ENCODE measurements around the gene WDR3.
A peak's percentile ranks its signal among the peaks of the same experiment; 100 is the strongest.
"Not testable (repeated sequence)": the region's sequence is repeated elsewhere in the genome, so short reads cannot be mapped to it uniquely, and the experiment has no call there.

The WDR3 gene

DNA sequence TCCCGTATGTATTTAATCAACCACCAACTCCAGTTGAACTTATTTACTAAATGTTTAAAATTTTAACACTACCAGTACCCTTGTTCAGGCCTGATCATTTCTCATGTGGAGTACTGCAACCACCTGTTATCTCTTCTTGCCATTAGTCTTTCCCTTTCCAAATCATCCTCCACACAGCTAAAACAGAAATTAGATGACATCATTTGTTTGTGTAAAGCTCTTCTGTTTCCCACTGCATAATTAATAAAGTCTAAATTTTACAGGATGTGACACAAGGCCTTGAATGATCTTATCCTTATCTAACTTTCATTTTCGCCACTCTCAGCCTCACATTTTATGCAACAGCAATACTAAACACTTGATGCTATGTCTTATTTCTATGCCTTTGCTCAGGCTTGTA, 24.5 kb upstream of the WDR3 start:
- Histone ChIP-seq H3K4me3 (ENCODE audit: low read length) (no peak overlapping the region), H3K27me3 (replicated peaks; ENCODE audit: control insufficient read depth, insufficient read depth, low read length) (no peaks in the 10 kb centered on the region), H3K9ac (ENCODE audit: low read length) (no peak overlapping the region), H3K4me1 (ENCODE audit: control insufficient read depth, insufficient read depth, low read length) (no peaks in the 10 kb centered on the region), H3K9me3 (ENCODE audit: control insufficient read depth, low read length) (no peaks in the 10 kb centered on the region), H3K36me3 (ENCODE audit: control insufficient read depth, insufficient read depth, low read length, severe bottlenecking) (peaks cover 82% of the 10 kb centered on the region)
- no peak for DNase-seq (ENCODE audit: low read depth)

DNA sequence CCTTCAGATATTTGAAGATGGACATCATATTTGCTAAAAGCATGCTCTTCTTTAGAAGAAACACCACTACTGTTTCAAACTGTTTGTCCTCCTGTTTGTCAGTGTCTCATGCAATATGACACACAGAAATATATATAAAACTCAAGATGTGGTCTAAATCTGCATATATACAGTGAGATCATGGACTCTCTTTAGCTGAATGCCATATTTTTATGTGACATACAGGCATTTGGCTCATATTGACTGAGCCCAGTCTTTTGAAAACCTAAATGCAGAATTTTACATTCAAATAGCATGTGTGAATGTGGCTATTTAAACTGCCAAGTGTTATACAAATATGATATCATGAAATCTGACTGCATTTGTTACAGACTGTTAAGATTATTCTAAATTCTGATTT, 18.5 kb upstream of the WDR3 start:
- Histone ChIP-seq H3K27me3 (replicated peaks; ENCODE audit: control insufficient read depth, insufficient read depth, low read length) (no peaks in the 10 kb centered on the region), H3K9me3 (ENCODE audit: control insufficient read depth, low read length) (no peaks in the 10 kb centered on the region), H3K4me1 (ENCODE audit: control insufficient read depth, insufficient read depth, low read length) (no peaks in the 10 kb centered on the region), H3K4me3 (ENCODE audit: low read length) (no peak overlapping the region), H3K36me3 (ENCODE audit: control insufficient read depth, insufficient read depth, low read length, severe bottlenecking) (peaks cover 87% of the 10 kb centered on the region), H3K9ac (ENCODE audit: low read length) (no peak overlapping the region)
- no peak for DNase-seq (ENCODE audit: low read depth)

DNA sequence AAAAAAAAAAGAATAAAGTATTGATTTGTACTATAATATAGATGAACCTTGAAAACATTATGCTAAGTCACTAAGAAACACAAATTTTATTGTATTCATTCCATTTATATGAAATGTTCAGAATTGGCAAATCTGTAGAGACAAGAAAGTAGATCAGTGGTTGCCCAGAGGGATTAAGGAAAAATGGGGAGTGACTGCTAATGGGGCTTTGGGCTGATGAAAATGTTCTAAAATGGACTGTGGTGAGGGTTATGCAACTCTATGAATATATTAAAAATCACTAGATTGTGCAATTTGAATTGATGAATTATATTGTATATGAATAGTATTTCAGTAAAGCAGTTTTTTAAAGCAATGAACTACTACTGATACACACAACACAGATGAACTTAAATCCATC, 10.2 kb upstream of the WDR3 start:
- Histone ChIP-seq H3K9ac (ENCODE audit: low read length) (no peak overlapping the region), H3K36me3 (ENCODE audit: control insufficient read depth, insufficient read depth, low read length, severe bottlenecking) (peaks cover 53% of the 10 kb centered on the region), H3K9me3 (ENCODE audit: control insufficient read depth, low read length) (no peaks in the 10 kb centered on the region), H3K4me3 (ENCODE audit: low read length) (no peak overlapping the region), H3K27me3 (replicated peaks; ENCODE audit: control insufficient read depth, insufficient read depth, low read length) (no peaks in the 10 kb centered on the region), H3K4me1 (ENCODE audit: control insufficient read depth, insufficient read depth, low read length) (peaks cover 9% of the 10 kb centered on the region)
- peak; percentile 49 for DNase-seq (ENCODE audit: low read depth)

DNA sequence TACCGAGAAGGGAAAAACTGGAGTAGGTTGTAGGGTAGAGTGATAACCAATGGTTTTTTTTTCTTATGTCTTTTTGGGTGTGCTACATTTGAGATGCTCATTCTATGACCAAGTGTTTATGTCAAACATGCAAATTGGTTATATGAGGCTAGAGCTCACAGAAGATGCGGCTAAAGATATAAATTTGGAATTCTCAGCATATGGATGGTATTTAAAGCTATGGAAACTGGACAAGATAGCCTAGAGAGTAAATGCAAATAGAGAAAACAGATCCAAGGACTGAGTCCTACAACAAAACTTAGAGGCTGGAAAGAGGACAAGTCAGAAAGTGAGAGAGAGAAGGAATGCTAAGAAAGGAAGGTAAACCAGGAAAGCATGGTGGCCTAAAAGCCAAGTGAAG, 7.5 kb upstream of the WDR3 start:
- Histone ChIP-seq H3K9ac (ENCODE audit: low read length) (no peak overlapping the region), H3K36me3 (ENCODE audit: control insufficient read depth, insufficient read depth, low read length, severe bottlenecking) (peaks cover 31% of the 10 kb centered on the region), H3K27me3 (replicated peaks; ENCODE audit: control insufficient read depth, insufficient read depth, low read length) (no peaks in the 10 kb centered on the region), H3K9me3 (ENCODE audit: control insufficient read depth, low read length) (no peaks in the 10 kb centered on the region), H3K4me1 (ENCODE audit: control insufficient read depth, insufficient read depth, low read length) (peaks cover 13% of the 10 kb centered on the region), H3K4me3 (ENCODE audit: low read length) (no peak overlapping the region)
- DNase-seq (ENCODE audit: low read depth) = no peak

DNA sequence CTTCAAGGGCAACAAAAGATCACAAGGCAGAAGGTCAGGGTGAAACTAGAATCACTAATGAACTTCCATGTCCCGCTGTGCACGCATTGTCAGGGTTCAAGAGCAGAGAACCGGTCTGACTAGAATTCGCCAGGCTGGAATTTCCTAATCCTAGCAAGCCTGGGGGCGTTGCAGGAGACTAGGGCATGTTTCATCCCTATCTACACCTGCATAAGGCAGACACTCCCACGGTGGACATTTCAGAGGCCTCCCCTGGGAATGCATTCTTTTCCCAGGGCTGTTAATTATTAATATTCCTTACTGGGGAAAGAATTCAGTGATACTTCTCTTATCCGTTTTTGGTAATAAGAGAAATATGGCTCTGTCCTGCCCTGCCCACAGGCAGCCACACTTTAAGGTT, 6.8 kb upstream of the WDR3 start:
- Histone ChIP-seq H3K36me3 (ENCODE audit: control insufficient read depth, insufficient read depth, low read length, severe bottlenecking) (peaks cover 23% of the 10 kb centered on the region), H3K4me1 (ENCODE audit: control insufficient read depth, insufficient read depth, low read length) (peaks cover 20% of the 10 kb centered on the region)
- not testable (repeated sequence) for H3K27me3 ChIP-seq (replicated peaks; ENCODE audit: control insufficient read depth, insufficient read depth, low read length); H3K4me3 ChIP-seq (ENCODE audit: low read length); H3K9me3 ChIP-seq (ENCODE audit: control insufficient read depth, low read length); DNase-seq (ENCODE audit: low read depth); H3K9ac ChIP-seq (ENCODE audit: low read length)

DNA sequence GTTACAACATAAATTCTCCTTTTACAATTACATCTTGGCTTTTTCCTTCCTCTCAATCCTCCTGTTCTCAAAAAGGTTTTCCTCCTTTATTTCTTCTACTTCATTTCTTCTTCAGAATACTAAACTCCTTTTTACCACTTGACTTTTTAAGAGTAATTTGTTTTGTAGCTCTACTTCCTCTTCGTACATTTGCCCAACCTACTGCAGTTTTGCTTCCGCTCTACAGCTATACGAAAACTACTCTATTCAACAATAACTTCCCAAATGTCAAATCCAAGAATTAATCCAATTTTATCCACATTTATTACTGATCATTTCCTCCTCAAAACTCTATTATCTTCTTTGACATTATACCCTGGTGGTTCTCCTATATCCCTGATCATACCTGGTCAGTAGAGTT, 3.6 kb upstream of the WDR3 start:
- no peak overlapping the region for H3K9ac ChIP-seq (ENCODE audit: low read length)
- peaks cover 8% of the 10 kb centered on the region for H3K36me3 ChIP-seq (ENCODE audit: control insufficient read depth, insufficient read depth, low read length, severe bottlenecking)
- DNase-seq (ENCODE audit: low read depth) = no peak
- peaks cover 24% of the 10 kb centered on the region for H3K4me1 ChIP-seq (ENCODE audit: control insufficient read depth, insufficient read depth, low read length)
- H3K4me3 ChIP-seq (ENCODE audit: low read length) = no peak overlapping the region
- no peaks in the 10 kb centered on the region for H3K27me3 ChIP-seq (replicated peaks; ENCODE audit: control insufficient read depth, insufficient read depth, low read length)
- H3K9me3 ChIP-seq (ENCODE audit: control insufficient read depth, low read length) = no peaks in the 10 kb centered on the region

DNA sequence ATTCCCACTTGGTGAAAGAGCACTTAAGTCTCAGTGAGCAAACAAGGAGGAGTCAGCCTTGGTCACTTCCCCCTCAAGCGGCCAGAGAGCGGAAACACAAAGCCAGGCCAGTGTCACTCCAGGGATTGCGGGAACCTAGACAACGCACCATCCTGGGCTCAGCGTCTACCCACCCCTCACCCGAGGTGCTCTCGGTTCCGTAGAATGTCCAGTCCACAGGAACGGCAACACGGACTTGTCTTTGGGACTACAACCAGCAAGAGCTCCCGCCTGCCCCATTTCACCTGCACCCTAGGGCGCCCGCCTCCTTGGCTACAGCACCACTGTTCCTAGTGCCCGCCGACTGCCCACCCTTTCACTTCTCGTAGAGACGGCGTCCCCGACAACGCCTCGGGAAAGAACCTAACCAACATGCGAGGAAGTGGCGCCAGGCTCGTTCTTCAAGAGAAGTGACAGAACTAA, 627 bp upstream of the WDR3 start:
- H3K9me3 ChIP-seq (ENCODE audit: control insufficient read depth, low read length) = no peaks in the 10 kb centered on the region
- peaks cover 49% of the 10 kb centered on the region for H3K4me1 ChIP-seq (ENCODE audit: control insufficient read depth, insufficient read depth, low read length)
- peak overlapping the region; percentile 98 for H3K4me3 ChIP-seq (ENCODE audit: low read length)
- H3K27me3 ChIP-seq (replicated peaks; ENCODE audit: control insufficient read depth, insufficient read depth, low read length) = no peaks in the 10 kb centered on the region
- peak overlapping the region; percentile 95 for H3K9ac ChIP-seq (ENCODE audit: low read length)
- peaks cover 6% of the 10 kb centered on the region for H3K36me3 ChIP-seq (ENCODE audit: control insufficient read depth, insufficient read depth, low read length, severe bottlenecking)
- peak; percentile 81 for DNase-seq (ENCODE audit: low read depth)

DNA sequence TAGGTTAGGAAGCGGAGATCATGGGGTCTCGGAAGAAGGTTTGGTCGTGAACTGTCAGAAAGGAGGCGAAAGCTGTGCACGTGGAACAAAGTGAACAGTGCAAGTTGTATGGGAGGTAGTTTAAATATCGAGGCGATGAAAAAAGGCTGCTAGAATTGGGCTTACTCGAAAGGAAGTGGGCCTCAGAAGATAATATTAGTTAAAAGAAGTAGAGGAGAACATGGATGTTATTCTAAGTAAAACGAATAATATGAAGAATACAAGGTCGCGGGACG, 571 bp downstream of the WDR3 start:
- Histone ChIP-seq H3K4me3 (ENCODE audit: low read length) (peak overlapping the region; percentile 98), H3K9ac (ENCODE audit: low read length) (peak overlapping the region; percentile 95), H3K9me3 (ENCODE audit: control insufficient read depth, low read length) (no peaks in the 10 kb centered on the region), H3K36me3 (ENCODE audit: control insufficient read depth, insufficient read depth, low read length, severe bottlenecking) (peaks cover 14% of the 10 kb centered on the region), H3K4me1 (ENCODE audit: control insufficient read depth, insufficient read depth, low read length) (peaks cover 50% of the 10 kb centered on the region), H3K27me3 (replicated peaks; ENCODE audit: control insufficient read depth, insufficient read depth, low read length) (no peaks in the 10 kb centered on the region)
- no peak for DNase-seq (ENCODE audit: low read depth)

DNA sequence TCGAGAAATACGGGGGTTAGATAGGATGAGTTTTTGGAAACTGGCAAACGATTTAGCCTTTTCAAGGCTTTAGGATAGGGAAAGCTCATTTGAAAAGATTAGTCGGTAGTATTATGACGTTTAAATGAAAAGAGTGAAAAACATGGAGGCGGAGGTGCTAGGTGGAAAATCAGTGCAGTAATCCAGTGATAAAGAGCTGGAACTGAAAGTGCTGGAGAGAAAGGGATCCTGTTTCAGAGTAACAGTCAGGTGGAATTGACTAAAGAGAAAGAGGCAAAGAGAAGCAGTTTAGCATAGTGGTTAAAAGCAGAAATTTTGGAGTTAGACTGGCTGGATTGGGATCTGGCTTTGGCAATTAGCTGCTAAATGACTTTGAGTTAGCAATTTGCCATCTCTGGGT, 945 bp downstream of the WDR3 start:
- peak overlapping the region; percentile 98 for H3K4me3 ChIP-seq (ENCODE audit: low read length)
- peaks cover 18% of the 10 kb centered on the region for H3K36me3 ChIP-seq (ENCODE audit: control insufficient read depth, insufficient read depth, low read length, severe bottlenecking)
- peak; percentile 37 for DNase-seq (ENCODE audit: low read depth)
- peaks cover 50% of the 10 kb centered on the region for H3K4me1 ChIP-seq (ENCODE audit: control insufficient read depth, insufficient read depth, low read length)
- no peaks in the 10 kb centered on the region for H3K27me3 ChIP-seq (replicated peaks; ENCODE audit: control insufficient read depth, insufficient read depth, low read length)
- no peaks in the 10 kb centered on the region for H3K9me3 ChIP-seq (ENCODE audit: control insufficient read depth, low read length)
- H3K9ac ChIP-seq (ENCODE audit: low read length) = peak overlapping the region; percentile 95

DNA sequence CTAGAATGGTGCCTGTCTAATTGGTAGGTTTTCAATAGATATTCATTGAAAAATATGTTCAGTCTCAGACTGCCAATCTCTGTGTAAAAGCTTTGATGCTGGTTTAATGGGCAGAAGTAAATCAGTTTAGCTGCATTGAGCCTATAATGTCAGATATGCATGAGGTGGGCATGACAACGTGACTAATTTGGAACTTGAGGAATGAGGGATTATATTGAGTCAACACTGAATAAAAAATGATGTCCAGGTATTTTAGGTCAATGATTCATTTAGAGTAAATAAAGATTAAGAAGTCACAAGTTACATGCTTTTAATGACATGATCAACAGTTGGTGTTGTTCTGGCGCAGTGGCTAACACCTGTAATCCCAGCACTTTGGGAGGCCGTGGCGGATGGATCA, 3.0 kb downstream of the WDR3 start:
- no peaks in the 10 kb centered on the region for H3K9me3 ChIP-seq (ENCODE audit: control insufficient read depth, low read length)
- DNase-seq (ENCODE audit: low read depth) = no peak
- H3K36me3 ChIP-seq (ENCODE audit: control insufficient read depth, insufficient read depth, low read length, severe bottlenecking) = peaks cover 38% of the 10 kb centered on the region
- H3K27me3 ChIP-seq (replicated peaks; ENCODE audit: control insufficient read depth, insufficient read depth, low read length) = no peaks in the 10 kb centered on the region
- peaks cover 40% of the 10 kb centered on the region for H3K4me1 ChIP-seq (ENCODE audit: control insufficient read depth, insufficient read depth, low read length)
- H3K9ac ChIP-seq (ENCODE audit: low read length) = no peak overlapping the region
- H3K4me3 ChIP-seq (ENCODE audit: low read length) = no peak overlapping the region

DNA sequence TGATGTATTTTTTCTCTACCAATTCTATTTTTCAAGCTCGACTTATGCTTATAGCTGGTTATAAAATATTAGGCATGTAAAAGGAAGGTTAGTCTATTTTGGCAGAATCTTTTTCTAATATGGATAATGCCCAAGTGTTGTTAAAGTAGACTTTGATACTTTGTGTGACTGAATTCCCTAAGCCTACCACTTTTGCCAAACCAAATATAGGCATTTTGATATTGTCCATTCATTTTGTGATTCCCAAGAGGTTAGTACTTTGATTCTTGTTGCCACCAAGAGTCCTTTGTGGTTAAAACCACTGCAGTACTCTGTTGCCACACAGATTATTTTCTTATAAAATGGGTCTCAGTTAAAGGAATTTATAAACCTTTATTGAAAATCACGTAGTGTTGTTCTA, 4.2 kb downstream of the WDR3 start:
- H3K27me3 ChIP-seq (replicated peaks; ENCODE audit: control insufficient read depth, insufficient read depth, low read length) = no peaks in the 10 kb centered on the region
- no peak for DNase-seq (ENCODE audit: low read depth)
- no peak overlapping the region for H3K4me3 ChIP-seq (ENCODE audit: low read length)
- H3K4me1 ChIP-seq (ENCODE audit: control insufficient read depth, insufficient read depth, low read length) = peaks cover 31% of the 10 kb centered on the region
- H3K9me3 ChIP-seq (ENCODE audit: control insufficient read depth, low read length) = no peaks in the 10 kb centered on the region
- no peak overlapping the region for H3K9ac ChIP-seq (ENCODE audit: low read length)
- H3K36me3 ChIP-seq (ENCODE audit: control insufficient read depth, insufficient read depth, low read length, severe bottlenecking) = peaks cover 50% of the 10 kb centered on the region

DNA sequence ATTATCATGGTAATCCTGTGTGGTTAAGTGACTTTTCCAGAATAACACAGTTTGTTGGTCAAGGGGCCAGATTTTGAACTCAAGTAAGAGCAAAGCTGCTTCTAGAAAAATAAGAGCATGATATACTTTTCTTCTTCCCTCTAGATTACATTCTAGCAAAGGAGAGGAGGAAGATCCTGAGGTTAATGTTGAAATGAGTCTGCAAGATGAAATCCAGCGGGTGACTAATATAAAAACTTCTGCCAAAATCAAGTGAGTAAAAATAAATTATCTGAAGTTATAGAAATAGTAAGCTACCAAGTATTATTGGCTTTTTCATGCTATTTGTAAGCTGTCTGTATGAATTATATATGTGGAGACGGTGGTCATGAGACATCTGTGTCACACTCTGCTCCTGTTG, 12.8 kb downstream of the WDR3 start:
- no peaks in the 10 kb centered on the region for H3K9me3 ChIP-seq (ENCODE audit: control insufficient read depth, low read length)
- H3K4me3 ChIP-seq (ENCODE audit: low read length) = no peak overlapping the region
- no peaks in the 10 kb centered on the region for H3K27me3 ChIP-seq (replicated peaks; ENCODE audit: control insufficient read depth, insufficient read depth, low read length)
- DNase-seq (ENCODE audit: low read depth) = no peak
- no peak overlapping the region for H3K9ac ChIP-seq (ENCODE audit: low read length)
- H3K36me3 ChIP-seq (ENCODE audit: control insufficient read depth, insufficient read depth, low read length, severe bottlenecking) = peaks cover 98% of the 10 kb centered on the region
- peaks cover 13% of the 10 kb centered on the region for H3K4me1 ChIP-seq (ENCODE audit: control insufficient read depth, insufficient read depth, low read length)
